Measurements from ENCODE around the gene RNF167.
A peak's percentile ranks its signal among the peaks of the same experiment; 100 is the strongest.

Gene RNF167

GRCh38 chr17:4939796-4940554 is at the start of gene RNF167, which contains the start of gene SLC25A11:
Gene RNF167, plus strand, starts transcription at chr17:4940268. Its CDS starts 642 bp downstream, at chr17:4940910.
Gene SLC25A11, minus strand, starts transcription at chr17:4940046. Its CDS starts 136 bp downstream, at chr17:4939910.
- peak; percentile 99 for DNase-seq

DNA sequence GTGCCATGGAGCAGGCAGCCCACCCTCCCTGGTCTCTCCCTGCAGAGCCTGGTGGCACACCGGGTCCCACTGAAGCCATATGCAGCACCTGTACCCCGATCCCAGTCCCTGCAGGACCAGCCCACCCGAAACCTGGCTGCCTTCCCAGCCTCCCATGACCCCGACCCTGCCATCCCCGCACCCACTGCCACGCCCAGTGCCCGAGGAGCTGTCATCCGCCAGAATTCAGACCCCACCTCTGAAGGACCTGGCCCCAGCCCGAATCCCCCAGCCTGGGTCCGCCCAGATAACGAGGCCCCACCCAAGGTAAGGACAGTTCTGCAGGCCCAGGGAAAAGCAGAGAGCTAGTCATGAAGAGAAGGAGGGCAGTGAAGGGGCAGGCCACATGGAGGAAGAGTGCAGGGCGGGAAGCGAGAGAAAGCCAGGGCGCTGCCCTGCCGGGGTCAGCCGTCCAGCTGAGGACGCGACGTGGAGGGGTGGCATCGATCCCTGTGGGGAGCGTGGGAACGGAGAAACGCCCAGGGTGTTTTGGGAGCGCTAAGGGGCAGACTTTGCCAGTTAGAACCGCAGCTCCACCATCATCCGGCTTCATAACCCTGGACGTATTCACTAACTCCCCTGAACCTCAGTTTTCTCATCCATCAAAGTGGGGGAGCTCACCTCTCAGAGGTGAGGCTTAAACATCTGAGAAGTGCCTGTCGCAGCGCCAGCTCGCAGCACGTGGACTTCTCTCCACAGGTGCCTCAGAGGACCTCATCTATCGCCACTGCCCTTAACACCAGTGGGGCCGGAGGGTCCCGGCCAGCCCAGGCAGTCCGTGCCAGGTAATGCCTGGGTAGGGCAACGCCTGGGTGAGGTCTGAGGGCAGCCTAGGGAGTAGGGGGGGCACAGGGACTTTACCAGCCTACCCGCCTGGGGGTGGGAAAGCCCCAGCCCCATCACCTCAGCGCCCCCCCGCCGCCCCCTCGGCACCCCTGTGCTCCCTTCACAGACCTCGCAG is 48.4 kb upstream of the RNF167 start:
- DNase-seq = no peak

GRCh38 chr17:4892499-4893221 is 47.4 kb upstream of the RNF167 start:
- DNase-seq = no peak

- DNase-seq = no peak
Observed at GRCh38 chr17:4893272-4893671, 46.8 kb upstream of the RNF167 start.

DNA sequence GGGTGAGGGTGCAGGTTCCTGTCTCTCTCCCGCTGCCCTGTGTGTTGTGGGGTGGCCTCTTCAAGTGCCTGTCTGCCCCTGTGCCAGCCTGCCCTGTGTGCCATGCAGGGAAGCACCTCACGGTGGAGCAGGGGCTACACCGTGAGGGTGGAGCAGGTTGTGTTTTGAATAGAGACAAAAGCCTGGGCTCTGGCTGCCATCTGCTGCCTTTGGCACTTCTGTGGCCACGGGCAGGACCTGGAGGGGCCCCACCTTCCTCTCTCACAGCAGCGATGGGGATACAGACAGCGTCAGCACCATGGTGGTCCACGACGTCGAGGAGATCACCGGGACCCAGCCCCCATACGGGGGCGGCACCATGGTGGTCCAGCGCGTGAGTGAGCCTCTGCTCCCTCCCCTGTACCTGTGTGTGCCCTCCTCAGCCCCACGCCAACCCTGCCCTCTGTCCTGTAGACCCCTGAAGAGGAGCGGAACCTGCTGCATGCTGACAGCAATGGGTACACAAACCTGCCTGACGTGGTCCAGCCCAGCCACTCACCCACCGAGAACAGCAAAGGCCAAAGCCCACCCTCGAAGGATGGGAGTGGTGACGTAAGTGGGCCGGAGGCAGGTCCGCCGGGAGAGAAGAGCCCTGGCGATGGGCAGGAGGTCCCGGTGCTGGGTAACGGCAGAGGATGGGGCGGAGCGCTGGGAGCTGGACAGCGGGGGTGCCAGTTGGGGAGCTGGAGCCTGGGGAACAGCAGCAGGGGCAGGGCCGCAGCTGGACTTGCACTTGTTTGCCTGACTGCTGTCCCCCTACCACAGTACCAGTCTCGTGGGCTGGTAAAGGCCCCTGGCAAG is 46.1 kb upstream of the RNF167 start:
- DNase-seq = no peak

GRCh38 chr17:4895121-4895520 is 44.9 kb upstream of the RNF167 start:
- DNase-seq = no peak

DNA sequence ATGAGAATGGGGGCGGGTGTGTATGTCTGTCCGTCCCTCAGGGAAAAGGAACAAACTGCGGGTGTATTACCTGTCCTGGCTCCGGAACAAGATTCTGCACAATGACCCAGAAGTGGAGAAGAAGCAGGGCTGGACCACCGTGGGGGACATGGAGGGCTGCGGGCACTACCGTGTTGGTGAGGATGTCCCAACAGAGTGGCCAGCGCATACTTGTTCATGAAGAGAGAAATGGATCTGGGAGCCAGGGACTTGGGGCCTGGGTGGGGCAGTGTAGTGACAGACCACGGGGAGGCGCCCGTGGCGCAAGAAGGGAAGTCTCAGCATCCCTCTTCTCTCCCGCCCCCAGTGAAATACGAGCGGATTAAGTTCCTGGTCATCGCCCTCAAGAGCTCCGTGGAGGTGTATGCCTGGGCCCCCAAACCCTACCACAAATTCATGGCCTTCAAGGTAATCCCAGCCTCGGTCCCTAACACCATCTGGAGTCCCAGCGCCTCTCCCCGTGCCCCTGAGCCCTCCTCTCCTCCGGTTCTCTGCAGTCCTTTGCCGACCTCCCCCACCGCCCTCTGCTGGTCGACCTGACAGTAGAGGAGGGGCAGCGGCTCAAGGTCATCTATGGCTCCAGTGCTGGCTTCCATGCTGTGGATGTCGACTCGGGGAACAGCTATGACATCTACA is 44.3 kb upstream of the RNF167 start:
- no peak for DNase-seq

DNA sequence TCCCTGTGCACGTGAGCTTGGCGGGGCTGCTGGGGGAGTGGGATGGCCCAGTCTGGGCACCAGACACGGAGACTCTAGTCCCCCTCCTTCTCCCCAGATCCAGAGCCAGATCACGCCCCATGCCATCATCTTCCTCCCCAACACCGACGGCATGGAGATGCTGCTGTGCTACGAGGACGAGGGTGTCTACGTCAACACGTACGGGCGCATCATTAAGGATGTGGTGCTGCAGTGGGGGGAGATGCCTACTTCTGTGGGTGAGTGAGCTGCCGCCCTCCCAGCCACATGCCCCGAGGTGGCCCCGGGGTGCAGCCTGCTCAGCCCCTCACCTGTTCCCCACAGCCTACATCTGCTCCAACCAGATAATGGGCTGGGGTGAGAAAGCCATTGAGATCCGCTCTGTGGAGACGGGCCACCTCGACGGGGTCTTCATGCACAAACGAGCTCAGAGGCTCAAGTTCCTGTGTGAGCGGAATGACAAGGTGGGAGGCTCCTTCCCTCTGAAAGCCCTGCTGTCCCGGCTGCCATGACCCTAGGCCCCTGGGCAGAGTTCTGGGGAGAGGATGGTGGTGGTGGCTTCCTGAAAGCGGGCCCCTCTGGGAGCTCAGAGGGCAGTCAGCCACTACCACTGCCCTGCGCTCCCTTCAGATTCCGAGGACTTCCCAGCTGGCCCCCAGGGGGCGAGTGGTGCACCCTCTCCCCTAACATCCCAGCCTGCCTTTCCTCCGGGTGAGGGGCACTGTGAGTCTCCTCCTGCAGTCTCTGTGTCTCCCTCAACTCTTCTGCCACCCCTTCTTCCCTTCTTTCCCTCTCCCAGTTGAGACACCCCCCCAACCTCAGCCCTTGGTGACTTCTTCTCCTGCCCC is 43.5 kb upstream of the RNF167 start:
- DNase-seq = no peak

DNA sequence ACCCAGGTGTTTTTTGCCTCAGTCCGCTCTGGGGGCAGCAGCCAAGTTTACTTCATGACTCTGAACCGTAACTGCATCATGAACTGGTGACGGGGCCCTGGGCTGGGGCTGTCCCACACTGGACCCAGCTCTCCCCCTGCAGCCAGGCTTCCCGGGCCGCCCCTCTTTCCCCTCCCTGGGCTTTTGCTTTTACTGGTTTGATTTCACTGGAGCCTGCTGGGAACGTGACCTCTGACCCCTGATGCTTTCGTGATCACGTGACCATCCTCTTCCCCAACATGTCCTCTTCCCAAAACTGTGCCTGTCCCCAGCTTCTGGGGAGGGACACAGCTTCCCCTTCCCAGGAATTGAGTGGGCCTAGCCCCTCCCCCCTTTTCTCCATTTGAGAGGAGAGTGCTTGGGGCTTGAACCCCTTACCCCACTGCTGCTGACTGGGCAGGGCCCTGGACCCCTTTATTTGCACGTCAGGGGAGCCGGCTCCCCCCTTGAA is 42.8 kb upstream of the RNF167 start:
- no peak for DNase-seq

GRCh38 chr17:4897785-4898184 is 42.3 kb upstream of the RNF167 start:
- no peak for DNase-seq

GRCh38 chr17:4898351-4898750 is 41.7 kb upstream of the RNF167 start:
- DNase-seq = no peak

GRCh38 chr17:4898927-4899326 is 41.1 kb upstream of the RNF167 start:
- no peak for DNase-seq

- peak; percentile 94 for DNase-seq
Observed at GRCh38 chr17:4899341-4900230, 40.5 kb upstream of the RNF167 start, which contains the start of gene C17orf107. Gene C17orf107, plus strand, starts transcription at chr17:4899536. Its CDS starts 227 bp downstream, at chr17:4899763.

- DNase-seq = peak; percentile 82
Observed at GRCh38 chr17:4900231-4901107, 39.6 kb upstream of the RNF167 start.

DNA sequence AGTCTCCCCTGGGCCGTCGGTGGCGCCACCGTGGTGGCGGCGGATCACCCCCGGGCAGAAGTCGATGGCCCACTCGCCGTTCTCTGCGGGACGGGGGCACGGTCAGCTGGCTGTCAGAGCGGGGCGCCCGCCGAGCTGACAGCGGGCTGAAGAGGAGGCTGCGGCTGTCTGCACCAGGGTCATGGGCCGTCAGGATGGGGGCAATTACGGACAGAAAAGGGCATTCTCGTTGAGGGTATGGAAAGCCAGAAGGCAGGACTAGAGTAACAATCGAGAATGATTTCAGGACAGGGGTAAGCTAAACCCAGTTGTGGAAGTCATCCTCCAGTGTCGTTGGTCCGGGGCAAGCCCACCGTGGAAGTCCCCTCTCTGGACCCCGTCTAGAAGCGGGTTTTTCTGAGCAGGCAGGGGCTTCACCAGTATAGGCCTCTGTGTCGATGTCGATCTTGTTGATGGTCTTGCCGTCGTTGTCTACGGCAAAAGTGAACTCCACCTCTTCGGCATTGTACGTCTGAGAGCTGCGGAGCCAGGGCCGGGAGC is 38.9 kb upstream of the RNF167 start:
- no peak for DNase-seq

DNA sequence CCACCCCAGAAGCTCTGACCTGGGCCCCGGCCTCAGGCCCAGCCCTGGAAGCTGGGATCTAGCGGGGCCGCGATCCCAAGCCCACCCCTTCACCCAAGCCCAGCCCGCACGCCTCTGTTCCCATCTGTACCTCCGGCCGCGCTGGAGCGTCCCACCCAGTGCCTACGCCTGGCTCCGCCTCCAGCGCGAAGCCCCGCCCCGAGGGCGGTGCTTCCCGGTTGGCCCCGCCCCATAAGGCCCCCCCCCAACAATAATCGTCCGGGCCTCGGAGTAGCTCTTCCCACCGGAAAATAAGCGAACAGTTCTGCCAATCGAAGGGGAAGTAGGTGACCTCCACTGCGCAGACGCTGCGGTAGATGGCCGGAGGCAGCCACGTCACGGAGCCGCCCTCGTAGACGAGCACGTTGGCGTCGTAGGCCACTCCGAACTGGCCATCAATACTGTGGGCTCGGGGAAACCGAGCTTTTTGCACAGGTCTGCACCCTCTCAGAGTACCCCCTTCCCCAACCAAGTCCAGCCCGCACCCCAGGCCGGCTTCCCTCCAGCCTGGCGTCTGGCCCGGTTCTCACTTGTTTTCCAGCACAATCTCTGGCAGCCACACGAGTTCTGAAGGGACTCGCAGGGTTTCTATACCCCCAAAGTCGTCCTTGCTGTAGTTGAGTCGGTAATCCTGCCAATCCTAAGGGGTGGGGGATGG is 38.3 kb upstream of the RNF167 start:
- peak; percentile 50 for DNase-seq

DNA sequence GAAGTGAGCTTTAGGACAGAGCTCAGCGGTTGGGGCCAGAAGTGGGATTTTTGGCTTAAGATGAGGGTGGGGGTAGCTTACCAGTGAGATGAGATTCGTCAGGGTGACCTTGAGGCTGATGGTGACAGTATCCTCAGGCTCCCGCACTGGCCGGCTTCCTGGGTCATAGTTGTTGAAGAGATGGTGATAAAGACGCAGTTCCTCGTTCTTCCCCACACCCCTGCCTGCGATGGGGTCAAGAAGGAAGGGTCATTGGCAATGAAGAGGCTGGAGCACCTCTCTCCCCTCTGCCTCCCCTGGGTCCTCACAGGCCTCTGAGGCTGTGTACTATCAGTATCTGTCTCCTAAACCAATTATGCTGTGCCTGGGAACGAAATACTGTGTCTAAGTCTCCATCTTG is 37.5 kb upstream of the RNF167 start:
- DNase-seq = no peak

Measured in CD4-positive, alpha-beta T cell treated with Interleukin-10 for 1 hour (primary cell).